K562 (cell line): ENCODE results near the gene KRT222. TPM values are rescaled to one million over a fixed set of nuclear protein-coding genes. Genes with fewer than 3 reads are reported as not detected.

Source experiments
- ATAC-seq: fragments of 200-7000 bp; cut with Tn5 transposase; 3 replicates; pipeline ENCODE4 v1.9.1; 2020; ENCODE audit warnings: moderate library complexity
- BruUV-seq: library from RNA; stranded (reverse); fragments of 400-500 nt; replicated peaks from 2 replicates; lab custom pipeline; 2021; lab: Mats Ljungman, UMichigan
- CTCF ChIA-PET: fragments of 300-600 bp; formaldehyde crosslinking; extraction: SDS; loops from one replicate; lab custom pipeline; 2021; ENCODE audit warnings: low intra/inter-chr PET ratio; lab: Yijun Ruan, JAX
- POLR2A ChIA-PET: fragments of 300-600, 350-650 bp; sonication (Branson Sonifier 250); formaldehyde crosslinking; extraction: SDS; loops from one replicate; lab custom pipeline; 2021; ENCODE audit warnings: antibody characterized with exemption, inconsistent platforms; lab: Yijun Ruan, JAX
- DNase-seq, 4 experiments: peaks; one replicate each; pipeline versions ENCODE4 v3.0.0 to v3.0.0-alpha.2; 2011 to 2018; ENCODE audit warnings: low spot score in 3 of 4, mixed read lengths in 3 of 4; ENCODE audit errors: extremely low read depth in 1 of 4
- FAIRE-seq: peaks from 2 replicates; lab custom pipeline; 2011; peaks lifted over from hg19 to GRCh38; lab: Jason Lieb, UNC
- H2AFZ ChIP-seq: 2 replicates; pipeline ENCODE4 v1.6.0; 2011; ENCODE audit warnings: low read depth, low read length, control low read depth, inconsistent platforms
- H3K27ac ChIP-seq: fragments of 200-600 bp; 3 replicates; pipeline ENCODE4 v1.8.0; 2011; ENCODE audit warnings: low read depth, mild to moderate bottlenecking, control low read depth, inconsistent platforms, low read length, moderate library complexity, mixed read lengths; ENCODE audit errors: extremely low read depth
- H3K27me3 ChIP-seq, 2 experiments: fragments of 300-600 bp in 1 of 2; 2 replicates in 1 of 2; 3 replicates in 1 of 2; pipeline versions ENCODE4 v1.6.0 to v1.8.0; 2011; ENCODE audit warnings: inconsistent platforms in 2 of 2, low read length in 2 of 2, mild to moderate bottlenecking in 1 of 2, mixed read lengths in 1 of 2, moderate library complexity in 1 of 2; ENCODE audit not compliant: control insufficient read depth in 2 of 2, insufficient read depth in 2 of 2
- H3K36me3 ChIP-seq: fragments of 300-600 bp; 3 replicates; pipeline ENCODE4 v1.8.0; 2011; ENCODE audit warnings: mild to moderate bottlenecking, low read length, inconsistent platforms; ENCODE audit not compliant: control insufficient read depth, insufficient read depth
- H3K4me1 ChIP-seq, 2 experiments: fragments of 200-600 bp in 1 of 2; replicated peaks in 1 of 2; 2 replicates in 1 of 2; 3 replicates in 1 of 2; pipeline versions ENCODE4 v1.5.1 to v1.8.0; 2011; ENCODE audit warnings: inconsistent platforms in 2 of 2, low read length in 2 of 2, mild to moderate bottlenecking in 1 of 2, mixed read lengths in 1 of 2, moderate library complexity in 1 of 2; ENCODE audit not compliant: control insufficient read depth in 2 of 2, insufficient read depth in 2 of 2
- H3K4me2 ChIP-seq: 2 replicates; pipeline ENCODE4 v1.6.1; 2011; ENCODE audit warnings: low read length, control low read depth, inconsistent platforms, mixed read lengths; ENCODE audit not compliant: insufficient read depth
- H3K4me3 ChIP-seq: fragments of 200-600 bp; sonication (generic), shearing (Covaris generic); 2 replicates; pipeline ENCODE4 v1.5.1; 2016; ENCODE audit warnings: control low read depth, inconsistent platforms
- H3K79me2 ChIP-seq: fragments of 200-600 bp; 3 replicates; pipeline ENCODE4 v1.8.0; 2011; ENCODE audit warnings: low read length, inconsistent platforms; ENCODE audit not compliant: control insufficient read depth, insufficient read depth
- H3K9ac ChIP-seq, 2 experiments: 2 replicates each; pipeline versions ENCODE4 v1.6.0 to v1.6.1; 2011; ENCODE audit warnings: low read depth in 2 of 2, low read length in 2 of 2, control low read depth in 1 of 2, inconsistent platforms in 1 of 2, mild to moderate bottlenecking in 1 of 2, mixed read lengths in 1 of 2; ENCODE audit not compliant: insufficient read depth in 1 of 2
- H3K9me1 ChIP-seq: one replicate; pipeline ENCODE4 v1.6.0; 2011; ENCODE audit warnings: inconsistent platforms, mild to moderate bottlenecking, low read length, moderate library complexity; ENCODE audit not compliant: control insufficient read depth, insufficient read depth
- H3K9me3 ChIP-seq: replicated peaks from 2 replicates; pipeline ENCODE4 v1.5.1; 2011; ENCODE audit warnings: low read depth, low read length, inconsistent platforms; ENCODE audit not compliant: control insufficient read depth, insufficient read depth
- H4K20me1 ChIP-seq: replicated peaks from 2 replicates; pipeline ENCODE4 v1.6.1; 2011; ENCODE audit warnings: low read length, inconsistent platforms, mixed read lengths; ENCODE audit not compliant: control insufficient read depth, insufficient read depth
- BRF1 ChIP-seq: IDR thresholded peaks from 3 replicates; pipeline ENCODE4 v1.6.1; 2011; ENCODE audit warnings: borderline replicate concordance, mild to moderate bottlenecking; ENCODE audit not compliant: insufficient read length; ENCODE audit errors: extremely low read depth
- CXXC5 ChIP-seq: fragments of 250-450 bp; sonication (Bioruptor Pico); IDR thresholded peaks from 2 replicates; pipeline ENCODE4 v1.8.0; 2022; ENCODE audit warnings: inconsistent platforms, mild to moderate bottlenecking, moderate library complexity
- E2F5 ChIP-seq: sonication (generic); formaldehyde crosslinking; IDR thresholded peaks from 2 replicates; pipeline ENCODE4 v1.8.0; 2022; ENCODE audit warnings: mild to moderate bottlenecking, missing genetic modification reagents
- E2F8 ChIP-seq: fragments of 450-650 bp; IDR thresholded peaks from 2 replicates; pipeline ENCODE4 v1.7.1; 2018; ENCODE audit warnings: mild to moderate bottlenecking, low read depth; ENCODE audit not compliant: partially characterized antibody
- GTF2A2 ChIP-seq: IDR thresholded peaks from 2 replicates; pipeline ENCODE4 v1.6.1; 2016; ENCODE audit warnings: mild to moderate bottlenecking, missing genetic modification characterization, missing compliant biosample characterization
- GTF2F1 ChIP-seq: IDR thresholded peaks from 2 replicates; pipeline ENCODE4 v1.6.1; 2011; ENCODE audit warnings: low read depth, low read length, improper control_type of control experiment
- HDAC6 ChIP-seq: IDR thresholded peaks from 2 replicates; pipeline ENCODE4 v1.6.1; 2012; ENCODE audit warnings: low read depth, mild to moderate bottlenecking, control low read depth, inconsistent platforms, low read length, moderate library complexity
- KLF6 ChIP-seq: fragments of 250-450 bp; sonication (Bioruptor Pico); IDR thresholded peaks from 2 replicates; pipeline ENCODE4 v1.4.0; 2020; ENCODE audit warnings: mild to moderate bottlenecking, moderate library complexity, borderline replicate concordance
- MCM2 ChIP-seq: fragments of 450-650 bp; IDR thresholded peaks from 2 replicates; pipeline ENCODE4 v1.6.1; 2017; ENCODE audit warnings: low read depth, mild to moderate bottlenecking
- NR1H2 ChIP-seq: sonication (generic); formaldehyde crosslinking; IDR thresholded peaks from 2 replicates; pipeline ENCODE4 v1.4.0; 2020; ENCODE audit warnings: mild to moderate bottlenecking, missing genetic modification reagents
- SAP30 ChIP-seq: fragments of 200-600 bp; sonication (generic); IDR thresholded peaks from 2 replicates; pipeline ENCODE4 v1.6.1; 2012; ENCODE audit warnings: borderline replicate concordance, low read depth, mild to moderate bottlenecking, moderate library complexity, low read length, control low read depth, inconsistent platforms; ENCODE audit not compliant: insufficient read depth, poor library complexity, severe bottlenecking
- SRSF1 ChIP-seq: fragments of 200-400 bp; formaldehyde crosslinking; IDR thresholded peaks from 2 replicates; pipeline ENCODE4 v1.6.1; 2017; ENCODE audit warnings: mild to moderate bottlenecking, low read depth, low read length, moderate library complexity
- U2AF2 ChIP-seq: fragments of 200-400 bp; formaldehyde crosslinking; optimal IDR thresholded peaks from 2 replicates; pipeline ENCODE3; 2017; ENCODE audit warnings: low read depth, mild to moderate bottlenecking, low read length
- ZNF263 ChIP-seq: sonication (generic); formaldehyde crosslinking; IDR thresholded peaks from 2 replicates; pipeline ENCODE4 v1.8.0; 2022; ENCODE audit warnings: mild to moderate bottlenecking, missing genetic modification reagents, borderline replicate concordance
- ZNF586 ChIP-seq: fragments of 450-650 bp; formaldehyde crosslinking; conservative IDR thresholded peaks from 2 replicates; pipeline ENCODE4 v1.4.0; 2020; ENCODE audit warnings: mild to moderate bottlenecking, moderate library complexity
- WGBS: fragments of 100-300 bp; shearing (Covaris generic); methylation state at CpG from one replicate; pipeline ENCODE4 v1.1.6; 2016; ENCODE audit warnings: low coverage, mixed read lengths; ENCODE audit not compliant: insufficient coverage; ENCODE audit errors: missing lambda C conversion rate; 5-methylcytosine and 5-hydroxymethylcytosine counted together
- in situ Hi-C: fragments of 300-500 bp; cut with MboI; formaldehyde crosslinking; loops from 4 replicates; pipeline ENCODE4 v1.15.0; 2018; ENCODE audit warnings: inconsistent platforms, mixed read lengths
- intact Hi-C: fragments of 100-400 bp; cut with micrococcal nuclease; formaldehyde crosslinking; loops from 2 replicates; pipeline ENCODE4 v1.14.2; 2022
- polyA plus RNA-seq, 8 experiments: library from polyadenylated mRNA; depleted of rRNA in 4 of 8; stranded (reverse) in 5 of 8; unstranded in 3 of 8; fragments of >200 nt; fragmentation: Nextera tagmentation in 2 of 8; fragmentation: Illumina TruSeq in 1 of 8; extraction: Ambion mirVana in 2 of 8; extraction: Trizol in 1 of 8; gene quantifications; 2 replicates each; pipeline versions ENCODE4 v1.2.1 to v1.2.3, GENCODE V29; 2011 to 2014; ENCODE audit warnings: inconsistent platforms in 1 of 8, missing spikeins in 1 of 8
- total RNA-seq, 7 experiments: library from RNA; depleted of rRNA in 6 of 7; stranded (reverse); fragments of >200 nt in 6 of 7; fragmentation: Illumina TruSeq in 2 of 7; extraction: Trizol in 2 of 7; gene quantifications; 2 replicates each; pipeline versions ENCODE4 v1.2.1 to v1.2.3, GENCODE V29; 2011 to 2021; ENCODE audit warnings: low replicate concordance in 1 of 7

Gene KRT222
- total and polyA plus RNA-seq, 9 of the 15 experiments (the other 6 are each of a cell fraction or from before 2014, with no cell fraction given) = 0.03 to 0.11 (median 0.05) TPM; not detected in 5

- TF ChIP-seq HDAC6 (no peak), U2AF2 (no peak), NR1H2 (CRISPR knock-in tag) (no peak)
These were observed 58.2 kb downstream of the KRT222 start (continued) for GRCh38 chr17:40606548-40607353.

- no peak for DNase-seq
- 18% methylated on average over 6 of the region's 6 CpGs for WGBS
- Histone ChIP-seq H3K9me1 (no peaks in the 10 kb centered on the region), H2AFZ (no peak overlapping the region), H3K27me3 (peaks cover 6 to 28% of the 10 kb centered on the region in 2 experiments; a peak in 4 of 5 replicates), H3K4me2 (no peak overlapping the region), H3K36me3 (no peaks in the 10 kb centered on the region), H3K4me3 (no peak overlapping the region), H3K27ac (no peak overlapping the region), H3K4me1 (no peaks in the 10 kb centered on the region), H3K9ac (no peak overlapping the region), H3K9me3 (no peaks in the 10 kb centered on the region), H4K20me1 (no peaks in the 10 kb centered on the region), H3K79me2 (no peaks in the 10 kb centered on the region)
- ChIA-PET CTCF (interaction anchor here (0.6 kb wide), 1 partner anchor 1713 kb away, joined by 4 read pairs; no protein-coding TSS in a partner anchor), POLR2A (interaction anchor here (0.5 to 1.6 kb wide), 2 partner anchors 10 to 372 kb away, joined by 3 to 7 read pairs; no protein-coding TSS in a partner anchor)
- intact Hi-C loops (no loop called here), in situ Hi-C loops (loop anchor here (25.0 kb wide), 1 partner anchor 1057 kb away; no protein-coding TSS in a partner anchor)
- no TSS peak for BruUV-seq
- no peak for ATAC-seq
- no peak for FAIRE-seq
- no peak for TF ChIP-seq GTF2A2 (tag)
- no peak for TF ChIP-seq SAP30
- no peak for TF ChIP-seq BRF1
- TF ChIP-seq MCM2 = no peak
- TF ChIP-seq GTF2F1 = no peak
- no peak for TF ChIP-seq E2F5 (CRISPR knock-in tag)
- no peak for TF ChIP-seq E2F8
- TF ChIP-seq ZNF263 (CRISPR knock-in tag) = no peak
- TF ChIP-seq CXXC5 (CRISPR knock-in tag) = no peak
- TF ChIP-seq SRSF1 = no peak
- no peak for TF ChIP-seq KLF6 (CRISPR knock-in tag)
- no peak for TF ChIP-seq ZNF586 (CRISPR knock-in tag)
These were observed 59.7 kb downstream of the KRT222 start for GRCh38 chr17:40605306-40605705.
